Melanocyte of skin (primary cell): Measurements from ENCODE around the gene PRR30. TPM values are rescaled to one million over a fixed set of nuclear protein-coding genes. Genes with fewer than 3 reads are reported as not detected.

Source experiments
- total RNA-seq, 2 donors: library from RNA; depleted of rRNA; stranded (reverse); fragments of >200 nt; gene quantifications; 2 replicates each; pipeline ENCODE4 v1.2.3, GENCODE V29; 2012

The PRR30 gene
- not detected for total RNA-seq

DNA sequence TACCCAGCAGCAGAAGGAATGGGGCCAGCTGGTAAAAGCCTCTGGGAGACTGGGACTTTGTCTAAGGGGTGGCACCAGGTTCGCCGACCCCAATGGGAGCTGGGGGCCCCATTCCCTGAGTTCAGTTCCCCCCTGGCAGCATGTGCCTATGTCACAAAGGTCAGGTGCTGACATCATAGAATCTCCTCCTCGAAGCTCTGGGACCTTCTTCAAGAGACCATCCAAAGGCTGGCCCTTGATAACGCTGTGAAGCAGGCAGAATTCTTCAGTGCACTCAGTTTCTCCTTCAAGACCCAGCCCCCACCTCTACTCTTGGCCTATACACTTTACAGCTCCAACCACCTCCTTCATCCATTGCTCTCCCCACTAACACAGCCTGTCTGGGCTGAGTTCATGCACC, at the start of gene PRR30:
Gene PRR30 (minus strand): TSS at position 101 of the 400 bp plus-strand sequence. CDS start 1,081 bp downstream, outside the sequence.

DNA sequence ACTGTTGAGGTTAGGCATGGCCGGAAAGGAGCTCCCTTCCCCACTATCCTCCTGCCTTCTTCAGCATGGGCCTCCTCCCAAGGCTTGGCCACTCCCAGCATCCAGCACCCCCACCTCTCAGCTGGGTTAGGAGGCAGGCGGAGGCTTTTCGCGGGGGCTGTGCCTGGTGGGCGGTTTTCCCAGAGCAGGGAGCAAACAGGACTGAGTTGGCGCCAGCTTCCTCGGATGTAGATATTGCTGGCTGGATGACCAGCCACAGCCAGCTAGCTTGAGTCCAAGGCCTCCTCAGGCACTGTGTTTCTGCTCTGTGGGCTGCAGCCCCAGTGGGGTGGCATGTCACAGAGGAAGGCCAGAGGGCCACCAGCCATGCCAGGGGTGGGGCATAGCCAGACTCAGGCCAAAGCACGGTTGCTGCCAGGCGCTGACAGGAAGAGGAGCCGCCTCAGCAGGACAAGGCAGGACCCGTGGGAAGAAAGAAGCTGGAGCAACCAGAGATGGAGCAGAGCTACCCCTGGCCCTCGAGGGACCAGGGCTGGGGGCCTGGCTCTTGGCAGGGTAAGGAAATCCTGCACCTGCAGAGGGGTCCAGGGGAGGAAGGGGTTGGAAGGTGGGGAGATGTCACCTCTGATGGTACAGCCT, 9.7 kb upstream of the PRR30 start, which contains the start of gene TCF23:
Gene TCF23 (plus strand): TSS at position 204 of the 639 bp plus-strand sequence. CDS start 130 bp downstream, at position 334.

DNA sequence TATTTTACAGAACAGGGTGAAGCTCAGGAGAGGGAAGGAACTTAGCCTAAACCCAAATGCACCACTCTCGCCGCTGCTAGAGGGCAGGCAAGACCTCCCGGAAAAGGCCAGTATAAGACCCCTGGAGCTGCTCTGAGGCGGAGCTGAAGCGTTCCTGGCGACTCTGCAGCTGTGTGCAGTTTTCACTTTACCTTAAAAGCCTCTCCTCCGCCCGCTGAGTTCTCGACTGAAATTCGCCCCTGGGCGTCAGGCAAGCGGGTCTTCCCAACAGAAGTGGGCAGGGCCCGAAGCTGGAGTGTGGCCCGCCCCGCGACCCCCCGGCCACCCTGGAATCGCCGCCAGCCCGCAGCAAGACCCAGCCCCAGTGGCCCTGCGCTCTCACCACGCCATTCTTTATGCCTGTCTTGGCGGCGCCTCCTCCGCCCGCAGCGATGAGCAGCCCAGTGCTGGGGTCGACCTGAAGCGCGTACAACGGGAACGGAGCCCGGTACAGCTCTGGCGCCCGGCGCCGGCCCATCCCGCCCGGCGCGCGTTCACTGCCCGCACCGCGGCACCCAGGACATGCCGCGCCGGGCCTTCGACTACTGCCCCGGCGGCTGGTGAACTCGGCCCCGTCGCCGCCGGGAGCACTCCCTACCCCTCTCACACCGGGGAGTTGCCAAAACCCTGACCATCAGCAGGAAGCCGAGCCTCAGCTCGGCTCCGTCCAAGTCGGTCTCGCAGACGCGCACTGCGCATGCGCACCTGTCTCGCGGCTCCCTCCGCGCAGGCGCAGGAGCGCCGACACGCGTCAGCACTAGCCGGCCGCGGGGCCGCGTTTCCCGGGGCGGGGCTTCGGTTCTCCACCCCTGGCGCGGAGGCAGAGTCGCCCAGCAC, 5.1 kb downstream of the PRR30 start, which contains the start of gene PREB:
Gene PREB (minus strand): TSS at position 732 of the 876 bp plus-strand sequence. CDS start 215 bp downstream, at position 517.

DNA sequence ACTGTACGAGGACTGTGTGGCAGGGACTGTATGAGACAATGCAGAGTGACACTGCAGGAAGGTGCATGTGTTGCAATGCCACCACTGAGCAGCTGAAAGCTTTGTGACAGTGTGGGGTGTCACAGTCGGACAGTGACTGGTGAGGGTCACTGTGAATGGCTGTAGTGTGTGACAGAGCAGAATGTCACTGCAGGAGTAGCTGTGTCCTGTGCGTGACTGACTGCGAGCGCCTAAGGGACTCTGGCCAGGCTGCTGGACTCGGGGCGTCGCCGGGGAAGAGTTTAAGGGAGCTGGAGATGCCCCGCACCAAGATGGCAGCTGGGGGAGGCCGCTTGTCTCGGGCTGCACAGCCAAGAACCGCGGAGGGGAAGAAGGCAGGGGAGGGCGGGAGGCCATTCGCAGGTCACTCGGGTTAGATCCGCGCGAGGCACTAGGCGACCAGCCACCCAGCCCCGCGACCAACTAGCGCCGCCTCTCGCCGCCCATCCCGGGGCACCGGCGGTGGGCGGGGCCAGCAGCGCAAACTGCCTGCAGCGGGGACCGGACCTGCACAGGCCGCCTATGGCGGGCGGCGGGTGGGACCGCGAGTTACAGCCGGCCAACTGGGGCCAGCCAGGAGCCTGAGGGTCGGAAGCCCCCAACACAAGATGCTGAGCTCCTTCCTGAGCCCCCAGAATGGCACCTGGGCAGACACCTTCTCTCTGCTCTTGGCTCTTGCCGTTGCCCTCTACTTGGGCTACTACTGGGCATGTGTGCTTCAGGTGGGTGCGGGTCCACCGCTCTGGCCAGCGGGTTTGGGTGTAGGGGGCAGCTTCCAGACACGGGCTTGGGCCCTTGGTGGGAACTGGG, 15.7 kb downstream of the PRR30 start, which contains the start of gene ABHD1:
Gene ABHD1 (plus strand): TSS at position 514 of the 849 bp plus-strand sequence. CDS start 134 bp downstream, at position 648.

GRCh38 chr2:27118525-27119329, 20.5 kb downstream of the PRR30 start, which contains the start of gene CGREF1:
Gene CGREF1, minus strand, starts transcription at chr2:27119128. Its CDS starts 14,762 bp downstream, at chr2:27104366.

Other genes with a start within 250 kb of the PRR30 start
- 1 to 10 TPM; 4.0 to 5.2 TPM for gene MAPRE3, start 168.8 kb downstream of the PRR30 start, total RNA-seq
- 10 to 100 TPM; 43.7 to 47.6 TPM for gene TMEM214, start 106.4 kb downstream of the PRR30 start, total RNA-seq
- 10 to 100 TPM; 13.8 to 15.7 TPM for gene AGBL5, start 87.7 kb downstream of the PRR30 start, total RNA-seq
- gene OST4, start 67.8 kb downstream of the PRR30 start, total RNA-seq: 100 to 1,000 TPM; 137 to 193 TPM
- gene EMILIN1, start 60.8 kb downstream of the PRR30 start, total RNA-seq: 1 to 10 TPM; 4.8 to 8.0 TPM
- gene KHK, start 52.6 kb downstream of the PRR30 start, total RNA-seq: 1 to 10 TPM; 2.8 to 3.7 TPM
- 1 to 10 TPM; 4.7 to 6.2 TPM for gene CGREF1, start 20.3 kb downstream of the PRR30 start, total RNA-seq
- under 1 TPM in 1 of 2 donors, not detected in 1; under 0.01 TPM for gene ABHD1, start 15.6 kb downstream of the PRR30 start, total RNA-seq
- 10 to 100 TPM; 56.8 to 75.6 TPM for gene PREB, start 4.8 kb downstream of the PRR30 start, total RNA-seq
- gene TCF23, start 9.6 kb upstream of the PRR30 start, total RNA-seq: not detected
- 100 to 1,000 TPM; 150 to 212 TPM for gene ATRAID, start 72.6 kb upstream of the PRR30 start, total RNA-seq
- gene SLC5A6, start 72.9 kb upstream of the PRR30 start, total RNA-seq: 10 to 100 TPM; 35.8 to 87.9 TPM
- 10 to 100 TPM; 23.7 to 41.3 TPM for gene CAD, start 78.0 kb upstream of the PRR30 start, total RNA-seq
- under 1 TPM in 1 of 2 donors, not detected in 1; 0.34 TPM for gene SLC30A3, start 123.6 kb upstream of the PRR30 start, total RNA-seq
- gene DNAJC5G, start 136.0 kb upstream of the PRR30 start, total RNA-seq: not detected
- not detected for gene TRIM54, start 143.0 kb upstream of the PRR30 start, total RNA-seq
- 1 to 10 TPM in 1 of 2 donors, under 1 TPM in 1; 0.67 to 2.1 TPM for gene UCN, start 169.0 kb upstream of the PRR30 start, total RNA-seq
- gene MPV17, start 183.7 kb upstream of the PRR30 start, total RNA-seq: 100 to 1,000 TPM in 1 of 2 donors, 10 to 100 TPM in 1; 88.2 to 118 TPM
- 10 to 100 TPM; 45.1 to 57.6 TPM for gene GTF3C2, start 217.4 kb upstream of the PRR30 start, total RNA-seq
- 10 to 100 TPM; 25.5 to 28.6 TPM for gene EIF2B4, start 230.9 kb upstream of the PRR30 start, total RNA-seq
- gene SNX17, start 231.2 kb upstream of the PRR30 start, total RNA-seq: 100 to 1,000 TPM; 109 to 136 TPM
- 1 to 10 TPM; 6.9 to 9.0 TPM for gene ZNF513, start 241.3 kb upstream of the PRR30 start, total RNA-seq